Gastroesophageal sphincter (tissue), 4 donors: ENCODE results near the gene NTRK3. TPM values are rescaled to one million over a fixed set of nuclear protein-coding genes. Genes with fewer than 3 reads are reported as not detected.

Experiments used
- ATAC-seq: fragments of 150-250 bp; one replicate; pipeline ENCODE4 v1.9.1; 2016; ENCODE audit warnings: mild to moderate bottlenecking, moderate library complexity
- H3K27ac ChIP-seq, 4 donors: fragments of 200-600 bp; sonication (generic) in 3 of 4; 1 replicate in 3 of 4; 2 replicates in 1 of 4; pipeline ENCODE4 v1.5.1; 2016 to 2019
- H3K27me3 ChIP-seq: fragments of 200-600 bp; sonication (generic); one replicate; pipeline ENCODE4 v1.5.1; 2019
- H3K36me3 ChIP-seq, 2 donors: fragments of 200-600 bp; sonication (generic); one replicate each; pipeline ENCODE4 v1.5.1; 2019; ENCODE audit warnings: control low read depth in 1 of 2
- H3K4me1 ChIP-seq, 3 donors: fragments of 200-600 bp; sonication (generic); 1 replicate in 2 of 3; 2 replicates in 1 of 3; pipeline ENCODE4 v1.5.1; 2016 to 2019; ENCODE audit warnings: control low read depth in 2 of 3
- H3K4me3 ChIP-seq, 2 donors: fragments of 200-600 bp; sonication (generic); one replicate each; pipeline ENCODE4 v1.5.1; 2019; ENCODE audit warnings: mild to moderate bottlenecking in 1 of 2, moderate library complexity in 1 of 2
- H3K9me3 ChIP-seq, 3 donors: fragments of 200-600 bp; sonication (generic); one replicate each; pipeline ENCODE4 v1.5.1; 2017 to 2019; ENCODE audit warnings: control low read depth in 2 of 3
- EP300 ChIP-seq: sonication (generic); formaldehyde crosslinking; IDR thresholded peaks from one replicate; pipeline ENCODE4 v1.6.1; 2017; ENCODE audit warnings: antibody characterized with exemption, mild to moderate bottlenecking
- POLR2A ChIP-seq, 2 donors: fragments of 450-650 bp; IDR thresholded peaks; one replicate each; pipeline ENCODE4 v1.6.1; 2017; ENCODE audit warnings: antibody characterized with exemption in 2 of 2, mild to moderate bottlenecking in 2 of 2, moderate library complexity in 1 of 2
- POLR2AphosphoS5 ChIP-seq: sonication (generic); formaldehyde crosslinking; IDR thresholded peaks from one replicate; pipeline ENCODE4 v1.6.1; 2017; ENCODE audit warnings: antibody characterized with exemption
- WGBS, 2 donors: methylation state at CpG; one replicate each; pipeline ENCODE4 v1.1.5; 2018; ENCODE audit warnings: low coverage in 1 of 2; 5-methylcytosine and 5-hydroxymethylcytosine counted together
- total RNA-seq, 4 donors: library from RNA; depleted of rRNA; stranded (reverse); fragments of >200 nt; gene quantifications; one replicate each; pipeline ENCODE4 v1.1.0, GENCODE V29; 2016
- TF ChIP-seq, protein P1 (sequence below), 4 experiments: fragments of 200-600 bp in 2 of 4; fragments of 450-650 bp in 2 of 4; sonication (generic) in 1 of 4; IDR thresholded peaks; one replicate each; pipeline ENCODE4 v1.5.1; 2017 to 2019; ENCODE audit warnings: antibody characterized with exemption in 4 of 4, mild to moderate bottlenecking in 2 of 4, moderate library complexity in 2 of 4

The NTRK3 gene
- total RNA-seq, 4 donors from 2014 or later, result 0.47 to 4.3 (median 1.5) TPM

DNA sequence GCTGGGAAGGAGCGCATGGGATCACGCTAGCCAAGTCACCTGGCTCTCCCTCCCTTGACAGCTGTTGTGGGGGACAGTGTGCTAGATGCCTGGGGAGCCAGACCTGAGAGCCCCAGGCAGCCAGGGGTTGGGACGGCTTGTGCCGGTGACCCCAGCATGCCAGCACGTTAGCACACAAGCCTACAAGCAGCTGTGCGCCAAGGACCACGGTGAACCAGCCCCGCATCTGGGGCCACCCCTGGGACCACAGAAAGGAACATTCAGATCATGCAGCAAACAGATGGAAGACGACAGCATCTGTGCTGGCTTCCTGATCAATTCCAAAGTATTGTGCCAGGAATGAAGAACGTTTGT, 64.8 kb downstream of the NTRK3 start:
- H3K4me1 ChIP-seq, result no peaks in the 10 kb centered on the region
- H3K27ac ChIP-seq, result no peak overlapping the region
- no peak overlapping the region for H3K4me3 ChIP-seq
- no peak for ATAC-seq
- WGBS, 2 donors, result 75% methylated on average over 4 of the region's 10 CpGs; no CpG with 5 or more reads in 1 of the 2 donors
- TF ChIP-seq EP300, result no peak
- TF ChIP-seq POLR2A (IDR thresholded peaks at IDR 0.05), result no peak
- TF ChIP-seq POLR2AphosphoS5, result no peak
- no peaks in the 10 kb centered on the region for H3K36me3 ChIP-seq
- H3K27me3 ChIP-seq, result no peaks in the 10 kb centered on the region
- H3K9me3 ChIP-seq, result no peaks in the 10 kb centered on the region

DNA sequence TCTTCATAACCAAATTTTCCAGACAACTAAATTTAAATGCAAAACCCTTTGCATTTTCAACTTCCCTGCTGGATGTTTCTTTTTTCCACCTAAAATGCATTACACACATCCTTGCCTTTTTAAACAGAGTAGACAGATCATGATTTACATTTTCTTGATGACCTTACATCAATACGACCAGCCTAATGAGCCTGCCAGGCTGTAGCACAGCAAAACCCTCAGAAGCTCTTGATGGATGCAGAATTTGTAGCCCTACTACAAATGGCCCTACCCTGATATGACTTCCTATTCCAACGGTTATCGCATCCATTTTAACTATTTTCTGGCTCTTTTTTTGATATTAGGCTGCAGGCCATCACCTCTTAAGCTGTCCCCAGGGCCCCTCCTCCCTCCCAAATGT, 66.3 kb downstream of the NTRK3 start:
- TF ChIP-seq, protein P1, sequence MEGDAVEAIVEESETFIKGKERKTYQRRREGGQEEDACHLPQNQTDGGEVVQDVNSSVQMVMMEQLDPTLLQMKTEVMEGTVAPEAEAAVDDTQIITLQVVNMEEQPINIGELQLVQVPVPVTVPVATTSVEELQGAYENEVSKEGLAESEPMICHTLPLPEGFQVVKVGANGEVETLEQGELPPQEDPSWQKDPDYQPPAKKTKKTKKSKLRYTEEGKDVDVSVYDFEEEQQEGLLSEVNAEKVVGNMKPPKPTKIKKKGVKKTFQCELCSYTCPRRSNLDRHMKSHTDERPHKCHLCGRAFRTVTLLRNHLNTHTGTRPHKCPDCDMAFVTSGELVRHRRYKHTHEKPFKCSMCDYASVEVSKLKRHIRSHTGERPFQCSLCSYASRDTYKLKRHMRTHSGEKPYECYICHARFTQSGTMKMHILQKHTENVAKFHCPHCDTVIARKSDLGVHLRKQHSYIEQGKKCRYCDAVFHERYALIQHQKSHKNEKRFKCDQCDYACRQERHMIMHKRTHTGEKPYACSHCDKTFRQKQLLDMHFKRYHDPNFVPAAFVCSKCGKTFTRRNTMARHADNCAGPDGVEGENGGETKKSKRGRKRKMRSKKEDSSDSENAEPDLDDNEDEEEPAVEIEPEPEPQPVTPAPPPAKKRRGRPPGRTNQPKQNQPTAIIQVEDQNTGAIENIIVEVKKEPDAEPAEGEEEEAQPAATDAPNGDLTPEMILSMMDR (IDR thresholded peaks at IDR 0.05), result no peak
- TF ChIP-seq POLR2AphosphoS5 (no peak), EP300 (no peak), POLR2A (IDR thresholded peaks at IDR 0.05) (no peak)
- WGBS, 2 donors, result 45 to 55% methylated on average over 2 to 3 of the region's 3 CpGs

DNA sequence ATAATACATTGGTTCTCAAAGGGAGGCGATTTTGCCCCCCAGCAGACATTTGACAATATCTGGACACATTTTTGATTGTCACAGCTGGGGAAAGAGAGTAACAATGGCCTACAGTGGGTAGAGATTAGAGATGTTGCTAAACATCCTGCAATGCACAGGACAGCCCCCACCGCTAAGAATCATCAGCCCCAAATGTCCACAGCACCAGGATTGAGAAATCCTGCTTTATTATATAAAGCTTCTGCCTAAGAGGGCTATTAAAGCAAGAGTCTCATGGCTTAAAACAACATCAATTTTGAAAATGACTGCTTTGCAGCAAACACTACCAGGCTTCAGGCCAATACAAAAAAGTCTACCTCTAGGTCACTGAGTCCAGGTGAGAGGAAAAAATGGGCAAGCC, 68.2 kb downstream of the NTRK3 start:
- peaks cover 10% of the 10 kb centered on the region for H3K27me3 ChIP-seq
- TF ChIP-seq, protein P1 (IDR thresholded peaks at IDR 0.05), result no peak
- TF ChIP-seq EP300 (no peak), POLR2A (IDR thresholded peaks at IDR 0.05) (no peak), POLR2AphosphoS5 (no peak)
- H3K4me3 ChIP-seq, result no peak overlapping the region
- H3K36me3 ChIP-seq, result no peaks in the 10 kb centered on the region
- H3K9me3 ChIP-seq, result no peaks in the 10 kb centered on the region
- no peak overlapping the region for H3K27ac ChIP-seq
- ATAC-seq, result no peak
- WGBS, 2 donors, result 76 to 83% methylated on average over 2 of the region's 2 CpGs
- no peaks in the 10 kb centered on the region for H3K4me1 ChIP-seq

More for the DNA sequence above, 66.3 kb downstream of the NTRK3 start:
- Histone ChIP-seq H3K4me1 (no peaks in the 10 kb centered on the region), H3K9me3 (no peaks in the 10 kb centered on the region), H3K27me3 (no peaks in the 10 kb centered on the region), H3K27ac (no peak overlapping the region), H3K4me3 (no peak overlapping the region), H3K36me3 (no peaks in the 10 kb centered on the region)
- no peak for ATAC-seq

DNA sequence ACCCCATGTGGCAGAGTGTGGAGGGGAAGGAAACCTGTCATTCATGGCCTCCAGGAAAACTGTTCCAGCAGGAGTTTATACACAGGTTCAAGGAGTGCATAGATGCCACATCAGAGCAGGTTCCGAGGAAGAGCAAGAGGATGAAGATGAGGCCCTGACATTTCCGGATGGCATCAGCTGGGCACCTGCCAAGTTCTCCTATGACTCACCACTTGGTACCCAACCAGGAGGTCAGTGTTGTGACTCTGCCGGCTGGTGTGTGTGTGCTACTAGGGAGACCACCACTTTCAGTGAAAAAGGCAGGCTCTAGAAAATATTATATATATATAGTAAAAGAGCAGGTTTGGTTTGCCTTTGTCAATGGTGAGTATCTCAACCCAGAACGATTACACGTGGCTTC, 69.3 kb downstream of the NTRK3 start:
- peaks cover 17% of the 10 kb centered on the region for H3K27me3 ChIP-seq
- H3K4me3 ChIP-seq, result no peak overlapping the region
- no peaks in the 10 kb centered on the region for H3K4me1 ChIP-seq
- ATAC-seq, result no peak
- no peaks in the 10 kb centered on the region for H3K9me3 ChIP-seq
- TF ChIP-seq POLR2A (IDR thresholded peaks at IDR 0.05), result no peak
- 53 to 68% methylated on average over 5 of the region's 5 CpGs for WGBS, 2 donors
- no peaks in the 10 kb centered on the region for H3K36me3 ChIP-seq
- H3K27ac ChIP-seq, result no peak overlapping the region

DNA sequence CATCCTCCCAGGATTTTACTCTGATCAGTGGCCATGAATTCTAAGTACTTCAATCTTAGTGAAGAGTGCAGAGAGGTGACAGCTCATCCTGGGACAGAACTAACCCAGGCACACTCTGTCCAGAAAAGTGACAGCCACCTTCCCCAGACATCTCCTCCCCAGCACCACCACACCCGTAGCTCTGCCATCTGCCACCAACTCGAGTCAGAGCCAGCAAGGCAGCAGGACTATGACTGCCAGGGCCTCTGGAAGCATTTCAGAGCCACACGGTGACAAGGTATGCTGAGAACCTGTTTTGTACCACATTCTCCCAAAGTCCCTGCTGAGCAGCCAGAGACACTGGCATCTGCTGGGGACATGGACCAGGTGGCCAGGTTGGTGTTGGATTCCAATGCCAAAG, 71.0 kb downstream of the NTRK3 start:
- no peak overlapping the region for H3K27ac ChIP-seq
- no peaks in the 10 kb centered on the region for H3K9me3 ChIP-seq
- WGBS, 2 donors, result 100% methylated on average over 2 of the region's 3 CpGs; no CpG with 5 or more reads in 1 of the 2 donors
- no peaks in the 10 kb centered on the region for H3K4me1 ChIP-seq
- no peak overlapping the region for H3K4me3 ChIP-seq
- H3K27me3 ChIP-seq, result peaks cover 17% of the 10 kb centered on the region
- no peak for ATAC-seq
- H3K36me3 ChIP-seq, result no peaks in the 10 kb centered on the region
- TF ChIP-seq EP300 (no peak), POLR2A (IDR thresholded peaks at IDR 0.05) (no peak), POLR2AphosphoS5 (no peak)
- TF ChIP-seq, protein P1 (IDR thresholded peaks at IDR 0.05), result no peak

DNA sequence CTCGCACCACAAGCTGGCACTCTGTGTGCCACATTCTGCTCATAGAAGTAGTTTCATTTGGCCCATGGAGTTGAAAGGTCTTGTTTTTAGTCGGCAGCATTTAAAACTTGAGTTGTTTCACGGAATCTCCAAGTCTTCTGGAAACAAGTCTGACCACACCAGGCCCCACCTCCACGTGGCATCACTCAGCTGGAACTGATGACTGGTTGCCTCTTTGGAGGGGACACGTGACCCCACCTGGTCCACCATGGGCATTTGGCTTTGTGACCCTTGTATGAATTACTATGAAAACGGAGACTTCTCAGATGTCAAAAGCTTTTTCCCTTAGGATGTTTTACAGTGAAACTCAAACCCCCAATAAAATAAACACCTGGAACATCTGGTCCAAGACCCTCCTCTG, 74.9 kb downstream of the NTRK3 start:
- 65 to 73% methylated on average over 5 of the region's 6 CpGs for WGBS, 2 donors
- no peak for ATAC-seq
- no peaks in the 10 kb centered on the region for H3K36me3 ChIP-seq

More for the DNA sequence above, 74.9 kb downstream of the NTRK3 start:
- TF ChIP-seq, protein P1 (IDR thresholded peaks at IDR 0.05), result no peak
- TF ChIP-seq POLR2A (IDR thresholded peaks at IDR 0.05), result no peak
- Histone ChIP-seq H3K27me3 (peaks cover 17% of the 10 kb centered on the region), H3K4me1 (no peaks in the 10 kb centered on the region), H3K27ac (no peak overlapping the region), H3K4me3 (no peak overlapping the region), H3K9me3 (no peaks in the 10 kb centered on the region)
